COLO668 (cell line): Measurements from ENCODE around the gene MED25.

ENCODE experiments used
- DNase-seq: peaks from one replicate; lab custom pipeline; 2025; ENCODE audit not compliant: unreplicated experiment; lab: John Stamatoyannopoulos, UW

The MED25 gene

GRCh38 chr19:49817964-49818648 lies at the start of gene MED25:
MED25 (plus strand) TSS chr19:49818289; CDS start chr19:49818342, 53 bp downstream.
- peak; percentile 90 for DNase-seq

GRCh38 chr19:49770529-49770928 lies 47.6 kb upstream of the MED25 start:
- no peak for DNase-seq

GRCh38 chr19:49771674-49772139 lies 46.4 kb upstream of the MED25 start:
- no peak for DNase-seq

GRCh38 chr19:49772850-49773432 lies 45.1 kb upstream of the MED25 start:
- DNase-seq = no peak

- no peak for DNase-seq
Observed at GRCh38 chr19:49773663-49774350, 44.3 kb upstream of the MED25 start.

- no peak for DNase-seq
Observed at GRCh38 chr19:49774969-49775368, 43.1 kb upstream of the MED25 start.

- DNase-seq = no peak
Observed at GRCh38 chr19:49775742-49776370, 42.2 kb upstream of the MED25 start.

GRCh38 chr19:49776371-49776764 lies 41.7 kb upstream of the MED25 start:
- no peak for DNase-seq

GRCh38 chr19:49779731-49780555 lies 38.1 kb upstream of the MED25 start:
- no peak for DNase-seq

GRCh38 chr19:49780861-49781260 lies 37.2 kb upstream of the MED25 start:
- no peak for DNase-seq

GRCh38 chr19:49781394-49781793 lies 36.7 kb upstream of the MED25 start:
- no peak for DNase-seq

- no peak for DNase-seq
Observed at GRCh38 chr19:49782515-49782914, 35.6 kb upstream of the MED25 start.

GRCh38 chr19:49786376-49786820 lies 31.7 kb upstream of the MED25 start:
- no peak for DNase-seq

GRCh38 chr19:49787746-49788145 lies 30.3 kb upstream of the MED25 start:
- DNase-seq = no peak

GRCh38 chr19:49788857-49789256 lies 29.2 kb upstream of the MED25 start:
- DNase-seq = no peak

- no peak for DNase-seq
Observed at GRCh38 chr19:49790866-49791265, 27.2 kb upstream of the MED25 start.

- no peak for DNase-seq
Observed at GRCh38 chr19:49791776-49792445, 26.2 kb upstream of the MED25 start.

- no peak for DNase-seq
Observed at GRCh38 chr19:49792829-49793560, 25.1 kb upstream of the MED25 start.

GRCh38 chr19:49793561-49793840 lies 24.6 kb upstream of the MED25 start:
- DNase-seq = no peak

GRCh38 chr19:49795615-49796014 lies 22.5 kb upstream of the MED25 start:
- DNase-seq = no peak
